Fibroblast of mammary gland (primary cell): ENCODE measurements around the gene ATXN1.

Experiments used
- DNase-seq: peaks from one replicate; pipeline ENCODE4 v3.0.0-alpha.2; 2010; ENCODE audit warnings: low read depth
- H3K4me3 ChIP-seq: 2 replicates; pipeline ENCODE4 v1.5.1; 2011; ENCODE audit warnings: low read depth, mild to moderate bottlenecking, low read length, moderate library complexity; ENCODE audit not compliant: control insufficient read depth
- CTCF ChIP-seq: conservative IDR thresholded peaks from 2 replicates; pipeline ENCODE4 v1.5.1; 2011; ENCODE audit warnings: low read depth, low read length, inconsistent platforms; ENCODE audit not compliant: control insufficient read depth, insufficient read depth

ATXN1 gene

GRCh38 chr6:16804546-16805242 lies 43.4 kb upstream of the ATXN1 start:
- no peak overlapping the region for H3K4me3 ChIP-seq
- TF ChIP-seq CTCF, result no peak
- no peak for DNase-seq

- peak; percentile 15 for DNase-seq
- no peak for TF ChIP-seq CTCF
- H3K4me3 ChIP-seq, result no peak overlapping the region
These were observed 42.3 kb upstream of the ATXN1 start for GRCh38 chr6:16803294-16804200.

GRCh38 chr6:16802071-16802470 lies 40.8 kb upstream of the ATXN1 start:
- H3K4me3 ChIP-seq, result no peak overlapping the region
- peak; percentile 97 for DNase-seq
- no peak for TF ChIP-seq CTCF

GRCh38 chr6:16800942-16801341 lies 39.7 kb upstream of the ATXN1 start:
- peak; percentile 71 for DNase-seq
- no peak for TF ChIP-seq CTCF
- H3K4me3 ChIP-seq, result no peak overlapping the region

- DNase-seq, result no peak
- H3K4me3 ChIP-seq, result no peak overlapping the region
- no peak for TF ChIP-seq CTCF
These were observed 39.1 kb upstream of the ATXN1 start for GRCh38 chr6:16800341-16800740.

- H3K4me3 ChIP-seq, result no peak overlapping the region
- no peak for TF ChIP-seq CTCF
- peak; percentile 45 for DNase-seq
These were observed 38.3 kb upstream of the ATXN1 start for GRCh38 chr6:16799279-16800193.
